ENCODE measurements around the gene SLC36A3.

Gene SLC36A3

GRCh38 chr5:151344088-151344487 lies 40.5 kb upstream of the SLC36A3 start:
- DNase-seq, result no peak
- no peak overlapping the region for H3K4me3 ChIP-seq (ENCODE audit: low read depth, low read length)
- TF ChIP-seq, protein P1, sequence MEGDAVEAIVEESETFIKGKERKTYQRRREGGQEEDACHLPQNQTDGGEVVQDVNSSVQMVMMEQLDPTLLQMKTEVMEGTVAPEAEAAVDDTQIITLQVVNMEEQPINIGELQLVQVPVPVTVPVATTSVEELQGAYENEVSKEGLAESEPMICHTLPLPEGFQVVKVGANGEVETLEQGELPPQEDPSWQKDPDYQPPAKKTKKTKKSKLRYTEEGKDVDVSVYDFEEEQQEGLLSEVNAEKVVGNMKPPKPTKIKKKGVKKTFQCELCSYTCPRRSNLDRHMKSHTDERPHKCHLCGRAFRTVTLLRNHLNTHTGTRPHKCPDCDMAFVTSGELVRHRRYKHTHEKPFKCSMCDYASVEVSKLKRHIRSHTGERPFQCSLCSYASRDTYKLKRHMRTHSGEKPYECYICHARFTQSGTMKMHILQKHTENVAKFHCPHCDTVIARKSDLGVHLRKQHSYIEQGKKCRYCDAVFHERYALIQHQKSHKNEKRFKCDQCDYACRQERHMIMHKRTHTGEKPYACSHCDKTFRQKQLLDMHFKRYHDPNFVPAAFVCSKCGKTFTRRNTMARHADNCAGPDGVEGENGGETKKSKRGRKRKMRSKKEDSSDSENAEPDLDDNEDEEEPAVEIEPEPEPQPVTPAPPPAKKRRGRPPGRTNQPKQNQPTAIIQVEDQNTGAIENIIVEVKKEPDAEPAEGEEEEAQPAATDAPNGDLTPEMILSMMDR (IDR thresholded peaks at IDR 0.05; ENCODE audit: low read depth, low read length), result no peak
- no peaks in the 10 kb centered on the region for H3K9me3 ChIP-seq
- H3K36me3 ChIP-seq, result no peaks in the 10 kb centered on the region
- H3K4me1 ChIP-seq, result no peaks in the 10 kb centered on the region
- peaks cover 5% of the 10 kb centered on the region; the same call in 1 of the 2 replicates for H3K27me3 ChIP-seq

DNA sequence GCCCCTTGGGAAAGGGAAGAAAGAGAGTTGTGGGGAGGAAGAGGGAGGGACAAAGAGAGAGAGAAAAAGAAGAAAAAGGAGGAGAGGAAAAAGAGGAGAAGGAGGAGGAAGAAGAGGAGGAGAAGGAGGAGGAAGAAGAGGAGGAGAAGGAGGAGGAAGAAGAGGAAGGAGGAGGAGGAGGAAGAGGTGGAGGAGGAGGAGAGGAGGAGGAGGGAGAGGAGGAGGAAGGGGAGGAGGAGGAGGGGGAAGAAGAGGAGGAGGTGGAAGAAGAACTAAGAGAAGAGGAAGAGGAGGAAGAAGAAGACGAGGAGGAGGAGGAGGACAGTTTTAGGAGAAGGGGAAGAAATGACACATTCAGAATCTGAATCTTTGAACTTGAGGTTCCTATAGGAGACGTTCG lies 36.4 kb upstream of the SLC36A3 start:
- Histone ChIP-seq H3K4me1 (no peaks in the 10 kb centered on the region), H3K27me3 (no peaks in the 10 kb centered on the region; the same call in 1 of the 2 replicates), H3K4me3 (ENCODE audit: low read depth, low read length) (no peak overlapping the region), H3K36me3 (no peaks in the 10 kb centered on the region), H3K9me3 (no peaks in the 10 kb centered on the region)
- no peak for DNase-seq
- TF ChIP-seq, protein P1 (IDR thresholded peaks at IDR 0.05; ENCODE audit: low read depth, low read length), result no peak

DNA sequence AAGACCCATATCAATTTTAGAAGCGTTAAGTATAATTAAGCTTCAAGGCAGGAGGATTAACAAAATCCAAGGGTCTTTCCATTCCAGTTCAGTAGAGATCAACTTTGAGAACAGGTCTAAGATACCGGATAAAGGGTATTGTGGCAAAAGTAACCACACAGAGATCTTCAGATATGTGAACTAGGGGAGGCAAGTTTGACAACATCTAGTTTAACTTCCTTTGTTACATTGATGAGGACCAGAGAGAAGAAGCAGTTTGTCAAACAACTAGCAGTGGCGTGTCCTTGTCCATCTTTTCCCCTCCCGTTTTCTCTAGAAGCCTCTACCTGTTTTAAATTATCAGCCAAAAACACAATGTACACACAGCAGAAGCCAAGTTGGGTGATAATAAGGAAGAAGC lies 35.2 kb upstream of the SLC36A3 start:
- Histone ChIP-seq H3K36me3 (no peaks in the 10 kb centered on the region), H3K27me3 (no peaks in the 10 kb centered on the region), H3K4me1 (no peaks in the 10 kb centered on the region), H3K9me3 (no peaks in the 10 kb centered on the region), H3K4me3 (ENCODE audit: low read depth, low read length) (no peak overlapping the region)
- no peak for DNase-seq
- TF ChIP-seq, protein P1 (IDR thresholded peaks at IDR 0.05; ENCODE audit: low read depth, low read length), result no peak

- H3K9me3 ChIP-seq, result no peaks in the 10 kb centered on the region
- H3K4me3 ChIP-seq (ENCODE audit: low read depth, low read length), result no peak overlapping the region
- H3K4me1 ChIP-seq, result no peaks in the 10 kb centered on the region
- no peak for DNase-seq
- no peaks in the 10 kb centered on the region for H3K36me3 ChIP-seq
- H3K27me3 ChIP-seq, result no peaks in the 10 kb centered on the region
- TF ChIP-seq, protein P1 (IDR thresholded peaks at IDR 0.05; ENCODE audit: low read depth, low read length), result no peak
Observed at GRCh38 chr5:151332857-151333256, 29.3 kb upstream of the SLC36A3 start.

GRCh38 chr5:151328734-151329133 lies 25.2 kb upstream of the SLC36A3 start:
- Histone ChIP-seq H3K27me3 (no peaks in the 10 kb centered on the region), H3K36me3 (no peaks in the 10 kb centered on the region), H3K9me3 (no peaks in the 10 kb centered on the region), H3K4me3 (ENCODE audit: low read depth, low read length) (no peak overlapping the region), H3K4me1 (no peaks in the 10 kb centered on the region)
- no peak for DNase-seq
- TF ChIP-seq, protein P1 (IDR thresholded peaks at IDR 0.05; ENCODE audit: low read depth, low read length), result no peak

- no peak for DNase-seq
- TF ChIP-seq, protein P1 (IDR thresholded peaks at IDR 0.05; ENCODE audit: low read depth, low read length), result no peak
- no peak overlapping the region for H3K4me3 ChIP-seq (ENCODE audit: low read depth, low read length)
- no peaks in the 10 kb centered on the region; the same call in 1 of the 2 replicates for H3K9me3 ChIP-seq
- no peaks in the 10 kb centered on the region for H3K4me1 ChIP-seq
- no peaks in the 10 kb centered on the region for H3K36me3 ChIP-seq
- no peaks in the 10 kb centered on the region for H3K27me3 ChIP-seq
Observed at GRCh38 chr5:151327585-151327984, 24.0 kb upstream of the SLC36A3 start.

All from BE2C (cell line).